ENCODE measurements around the gene P2RY12.

The P2RY12 gene

GRCh38 chr3:151330899-151331298 is 53.7 kb downstream of the P2RY12 start:
- DNase-seq, result no peak

- no peak for DNase-seq
These were observed 54.2 kb downstream of the P2RY12 start for GRCh38 chr3:151330379-151330778.

GRCh38 chr3:151329363-151329762 is 55.2 kb downstream of the P2RY12 start, which contains the start of gene P2RY13:
P2RY13 (minus strand) TSS chr3:151329549; CDS start chr3:151329528, 21 bp downstream.
- DNase-seq, result no peak

GRCh38 chr3:151328298-151328995 is 56.1 kb downstream of the P2RY12 start:
- DNase-seq, result peak; percentile 1

- no peak for DNase-seq
These were observed 56.9 kb downstream of the P2RY12 start for GRCh38 chr3:151327571-151328198.

- no peak for DNase-seq
These were observed 62.0 kb downstream of the P2RY12 start for GRCh38 chr3:151322511-151322910.

- DNase-seq, result no peak
These were observed 63.0 kb downstream of the P2RY12 start for GRCh38 chr3:151321526-151321925.

- DNase-seq, result no peak
These were observed 64.4 kb downstream of the P2RY12 start for GRCh38 chr3:151320131-151320530.

GRCh38 chr3:151319628-151320027 is 64.9 kb downstream of the P2RY12 start:
- DNase-seq, result no peak

GRCh38 chr3:151318991-151319390 is 65.6 kb downstream of the P2RY12 start:
- no peak for DNase-seq

- no peak for DNase-seq
These were observed 66.2 kb downstream of the P2RY12 start for GRCh38 chr3:151318313-151318712.

GRCh38 chr3:151316267-151316991 is 68.1 kb downstream of the P2RY12 start, which contains the start of gene GPR87:
GPR87 (minus strand) TSS chr3:151316820; CDS start chr3:151300100, 16,720 bp downstream.
- no peak for DNase-seq

- no peak for DNase-seq
These were observed 68.7 kb downstream of the P2RY12 start for GRCh38 chr3:151315846-151316245.

GRCh38 chr3:151315136-151315535 is 69.4 kb downstream of the P2RY12 start:
- no peak for DNase-seq

GRCh38 chr3:151314593-151314992 is 70.0 kb downstream of the P2RY12 start:
- no peak for DNase-seq

- DNase-seq, result no peak
These were observed 70.4 kb downstream of the P2RY12 start for GRCh38 chr3:151314137-151314536.

- DNase-seq, result no peak
These were observed 71.6 kb downstream of the P2RY12 start for GRCh38 chr3:151312972-151313371.

GRCh38 chr3:151309566-151309965 is 75.0 kb downstream of the P2RY12 start:
- no peak for DNase-seq

GRCh38 chr3:151307583-151308488 is 76.7 kb downstream of the P2RY12 start:
- DNase-seq, result no peak

GRCh38 chr3:151307131-151307530 is 77.4 kb downstream of the P2RY12 start:
- no peak for DNase-seq

GRCh38 chr3:151306168-151306810 is 78.3 kb downstream of the P2RY12 start:
- DNase-seq, result no peak

GRCh38 chr3:151305775-151306151 is 78.8 kb downstream of the P2RY12 start:
- DNase-seq, result no peak
